HEK293 (cell line): ENCODE results near the gene IL5.
A peak's percentile ranks its signal among the peaks of the same experiment; 100 is the strongest.

Experiments used
- CTCF ChIA-PET: fragments of 350-600 bp; formaldehyde crosslinking; extraction: SDS; loops from one replicate; lab custom pipeline; 2021; ENCODE audit warnings: antibody characterized with exemption; lab: Yijun Ruan, JAX
- POLR2A ChIA-PET: fragments of 300-600 bp; formaldehyde crosslinking; extraction: SDS; loops from one replicate; lab custom pipeline; 2020; ENCODE audit warnings: antibody characterized with exemption, inconsistent platforms; lab: Yijun Ruan, JAX
- H3K27ac ChIP-seq: fragments of 200-500 bp; sonication (Bioruptor generic); 2 replicates; pipeline ENCODE4 v1.5.1; 2014; ENCODE audit warnings: low read depth, low read length, control low read depth, inconsistent platforms; ENCODE audit errors: extremely low read depth
- H3K36me3 ChIP-seq, 2 experiments: fragments of 200-500 bp in 1 of 2; sonication (Bioruptor generic) in 1 of 2; 1 replicate in 1 of 2; 2 replicates in 1 of 2; pipeline ENCODE4 v1.5.1; 2014 to 2017; ENCODE audit warnings: inconsistent platforms in 2 of 2, low read length in 2 of 2; ENCODE audit not compliant: control insufficient read depth in 2 of 2, insufficient read depth in 1 of 2
- H3K4me1 ChIP-seq: fragments of 200-500 bp; sonication (Bioruptor generic); 2 replicates; pipeline ENCODE4 v1.5.1; 2014; ENCODE audit warnings: mild to moderate bottlenecking, low read length, inconsistent platforms; ENCODE audit not compliant: control insufficient read depth, insufficient read depth
- H3K4me3 ChIP-seq: 2 replicates; pipeline ENCODE4 v1.5.1; 2011; ENCODE audit warnings: low read depth, mild to moderate bottlenecking, control low read depth, low read length, moderate library complexity
- H3K9me3 ChIP-seq: fragments of 200-500 bp; sonication (Bioruptor generic); 2 replicates; pipeline ENCODE4 v1.5.1; 2014; ENCODE audit warnings: low read depth, low read length, inconsistent platforms; ENCODE audit not compliant: control insufficient read depth, insufficient read depth
- FEZF1 ChIP-seq: fragments of 450-650 bp; formaldehyde crosslinking; IDR thresholded peaks from 2 replicates; pipeline ENCODE4 v1.5.1; 2016; ENCODE audit warnings: missing biosample characterization, missing genetic modification characterization
- GLIS1 ChIP-seq: fragments of 450-650 bp; formaldehyde crosslinking; IDR thresholded peaks from 2 replicates; pipeline ENCODE4 v1.5.1; 2016; ENCODE audit warnings: missing biosample characterization, missing genetic modification characterization
- KLF1 ChIP-seq: fragments of 450-650 bp; formaldehyde crosslinking; IDR thresholded peaks from 2 replicates; pipeline ENCODE4 v1.5.1; 2016; ENCODE audit warnings: missing biosample characterization, missing genetic modification characterization
- MEIS1 ChIP-seq: sonication (generic); formaldehyde crosslinking; IDR thresholded peaks from 2 replicates; pipeline ENCODE4 v1.8.1; 2022; ENCODE audit warnings: missing genetic modification reagents, mild to moderate bottlenecking, borderline replicate concordance
- OSR2 ChIP-seq: fragments of 450-650 bp; formaldehyde crosslinking; IDR thresholded peaks from 2 replicates; pipeline ENCODE4 v1.5.1; 2016; ENCODE audit warnings: missing biosample characterization, missing genetic modification characterization
- RBAK ChIP-seq: fragments of 450-650 bp; formaldehyde crosslinking; IDR thresholded peaks from 2 replicates; pipeline ENCODE4 v1.5.1; 2016; ENCODE audit warnings: missing biosample characterization, missing genetic modification characterization
- REST ChIP-seq: fragments of 450-650 bp; formaldehyde crosslinking; IDR thresholded peaks from 2 replicates; pipeline ENCODE4 v1.5.1; 2016; ENCODE audit warnings: missing biosample characterization, missing genetic modification characterization
- SCRT2 ChIP-seq: fragments of 450-650 bp; formaldehyde crosslinking; IDR thresholded peaks from 2 replicates; pipeline ENCODE4 v1.5.1; 2016; ENCODE audit warnings: missing biosample characterization, missing genetic modification characterization
- SP2 ChIP-seq: fragments of 450-650 bp; formaldehyde crosslinking; IDR thresholded peaks from 2 replicates; pipeline ENCODE4 v1.5.1; 2016; ENCODE audit warnings: missing biosample characterization, missing genetic modification characterization
- SP7 ChIP-seq: fragments of 450-650 bp; formaldehyde crosslinking; IDR thresholded peaks from 2 replicates; pipeline ENCODE4 v1.5.1; 2016; ENCODE audit warnings: missing biosample characterization, missing genetic modification characterization
- TRIM28 ChIP-seq: IDR thresholded peaks from 2 replicates; pipeline ENCODE4 v1.6.1; 2011; ENCODE audit warnings: low read length, control low read depth, borderline replicate concordance
- ZBTB17 ChIP-seq: fragments of 450-650 bp; formaldehyde crosslinking; IDR thresholded peaks from 2 replicates; pipeline ENCODE4 v1.5.1; 2016; ENCODE audit warnings: missing biosample characterization, missing genetic modification characterization
- ZBTB48 ChIP-seq: fragments of 450-650 bp; formaldehyde crosslinking; IDR thresholded peaks from 2 replicates; pipeline ENCODE4 v1.5.1; 2016; ENCODE audit warnings: missing biosample characterization, missing genetic modification characterization
- ZEB2 ChIP-seq: fragments of 450-650 bp; formaldehyde crosslinking; IDR thresholded peaks from 2 replicates; pipeline ENCODE4 v1.5.1; 2016; ENCODE audit warnings: missing biosample characterization, missing genetic modification characterization
- ZFHX2 ChIP-seq: fragments of 450-650 bp; formaldehyde crosslinking; conservative IDR thresholded peaks from 2 replicates; pipeline ENCODE4 v1.5.1; 2016; ENCODE audit warnings: missing biosample characterization, missing genetic modification characterization
- ZIC2 ChIP-seq: fragments of 450-650 bp; formaldehyde crosslinking; IDR thresholded peaks from 2 replicates; pipeline ENCODE4 v1.5.1; 2016; ENCODE audit warnings: missing biosample characterization, missing genetic modification characterization
- ZNF132 ChIP-seq: fragments of 450-650 bp; formaldehyde crosslinking; IDR thresholded peaks from 2 replicates; pipeline ENCODE4 v1.5.1; 2017; ENCODE audit warnings: missing biosample characterization, missing genetic modification characterization, borderline replicate concordance
- ZNF138 ChIP-seq: fragments of 450-650 bp; formaldehyde crosslinking; IDR thresholded peaks from 2 replicates; pipeline ENCODE4 v1.5.1; 2016; ENCODE audit warnings: missing biosample characterization, missing genetic modification characterization, borderline replicate concordance
- ZNF157 ChIP-seq: fragments of 450-650 bp; formaldehyde crosslinking; IDR thresholded peaks from 2 replicates; pipeline ENCODE4 v1.5.1; 2016; ENCODE audit warnings: missing biosample characterization, missing genetic modification characterization
- ZNF175 ChIP-seq: fragments of 450-650 bp; formaldehyde crosslinking; IDR thresholded peaks from 2 replicates; pipeline ENCODE4 v1.5.1; 2016; ENCODE audit warnings: missing biosample characterization, missing genetic modification characterization
- ZNF223 ChIP-seq: fragments of 450-650 bp; formaldehyde crosslinking; IDR thresholded peaks from 2 replicates; pipeline ENCODE4 v1.5.1; 2016; ENCODE audit warnings: missing biosample characterization, missing genetic modification characterization
- ZNF266 ChIP-seq: fragments of 450-650 bp; formaldehyde crosslinking; IDR thresholded peaks from 2 replicates; pipeline ENCODE4 v1.5.1; 2016; ENCODE audit warnings: missing biosample characterization, missing genetic modification characterization, low read depth
- ZNF335 ChIP-seq: fragments of 450-650 bp; formaldehyde crosslinking; conservative IDR thresholded peaks from 2 replicates; pipeline ENCODE4 v1.5.1; 2016; ENCODE audit warnings: missing biosample characterization, missing genetic modification characterization
- ZNF341 ChIP-seq: fragments of 450-650 bp; formaldehyde crosslinking; IDR thresholded peaks from 2 replicates; pipeline ENCODE4; 2016; ENCODE audit warnings: low read depth, missing biosample characterization, missing genetic modification characterization
- ZNF555 ChIP-seq: fragments of 450-650 bp; formaldehyde crosslinking; conservative IDR thresholded peaks from 2 replicates; pipeline ENCODE4 v1.5.1; 2017; ENCODE audit warnings: missing biosample characterization, mild to moderate bottlenecking, missing genetic modification characterization, inconsistent platforms
- ZNF843 ChIP-seq: fragments of 450-650 bp; formaldehyde crosslinking; IDR thresholded peaks from 2 replicates; pipeline ENCODE4 v1.5.1; 2016; ENCODE audit warnings: missing biosample characterization, missing genetic modification characterization
- TF ChIP-seq, protein P1 (sequence below): fragments of 450-650 bp; formaldehyde crosslinking; IDR thresholded peaks from 2 replicates; pipeline ENCODE4 v1.5.1; 2016; ENCODE audit warnings: missing biosample characterization, missing genetic modification characterization
- TF ChIP-seq, protein P2 (sequence below): fragments of 450-650 bp; formaldehyde crosslinking; IDR thresholded peaks from 2 replicates; pipeline ENCODE4 v1.5.1; 2016; ENCODE audit warnings: missing biosample characterization, missing genetic modification characterization
- TF ChIP-seq, protein P3 (sequence below): fragments of 450-650 bp; formaldehyde crosslinking; IDR thresholded peaks from 2 replicates; pipeline ENCODE4 v1.5.1; 2016; ENCODE audit warnings: missing biosample characterization, missing genetic modification characterization

IL5 gene

DNA sequence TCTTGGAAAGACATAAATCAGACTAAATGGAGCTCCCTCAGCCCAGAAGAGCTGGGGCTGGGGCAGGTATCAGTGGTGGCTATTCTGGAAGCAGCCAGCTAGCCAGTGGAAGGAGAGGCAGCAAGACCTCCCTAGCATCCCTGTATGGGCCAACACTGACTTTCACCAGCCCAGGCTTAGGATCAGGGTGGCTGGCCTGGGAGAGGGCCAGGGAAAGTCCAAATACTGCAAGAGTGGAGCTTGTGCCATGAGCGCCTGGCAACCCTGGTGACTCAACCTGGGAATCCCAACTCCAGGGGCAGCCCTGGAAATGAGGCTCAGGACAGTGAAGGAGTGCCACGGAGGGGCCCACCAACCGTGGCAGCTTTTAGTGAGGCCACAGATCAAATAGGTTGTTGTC lies 45.2 kb downstream of the IL5 start (continued):
- TF ChIP-seq REST (tag by site-specific recombination) (no peak), ZNF341 (tag by site-specific recombination) (no peak), ZNF335 (tag by site-specific recombination) (no peak), MEIS1 (CRISPR knock-in tag) (no peak), TRIM28 (no peak), ZNF223 (tag by site-specific recombination) (no peak)
- TF ChIP-seq, protein P1, sequence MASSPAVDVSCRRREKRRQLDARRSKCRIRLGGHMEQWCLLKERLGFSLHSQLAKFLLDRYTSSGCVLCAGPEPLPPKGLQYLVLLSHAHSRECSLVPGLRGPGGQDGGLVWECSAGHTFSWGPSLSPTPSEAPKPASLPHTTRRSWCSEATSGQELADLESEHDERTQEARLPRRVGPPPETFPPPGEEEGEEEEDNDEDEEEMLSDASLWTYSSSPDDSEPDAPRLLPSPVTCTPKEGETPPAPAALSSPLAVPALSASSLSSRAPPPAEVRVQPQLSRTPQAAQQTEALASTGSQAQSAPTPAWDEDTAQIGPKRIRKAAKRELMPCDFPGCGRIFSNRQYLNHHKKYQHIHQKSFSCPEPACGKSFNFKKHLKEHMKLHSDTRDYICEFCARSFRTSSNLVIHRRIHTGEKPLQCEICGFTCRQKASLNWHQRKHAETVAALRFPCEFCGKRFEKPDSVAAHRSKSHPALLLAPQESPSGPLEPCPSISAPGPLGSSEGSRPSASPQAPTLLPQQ (tag by site-specific recombination), result peak; percentile 43; the same call in 1 of the 2 replicates
- TF ChIP-seq, protein P2, sequence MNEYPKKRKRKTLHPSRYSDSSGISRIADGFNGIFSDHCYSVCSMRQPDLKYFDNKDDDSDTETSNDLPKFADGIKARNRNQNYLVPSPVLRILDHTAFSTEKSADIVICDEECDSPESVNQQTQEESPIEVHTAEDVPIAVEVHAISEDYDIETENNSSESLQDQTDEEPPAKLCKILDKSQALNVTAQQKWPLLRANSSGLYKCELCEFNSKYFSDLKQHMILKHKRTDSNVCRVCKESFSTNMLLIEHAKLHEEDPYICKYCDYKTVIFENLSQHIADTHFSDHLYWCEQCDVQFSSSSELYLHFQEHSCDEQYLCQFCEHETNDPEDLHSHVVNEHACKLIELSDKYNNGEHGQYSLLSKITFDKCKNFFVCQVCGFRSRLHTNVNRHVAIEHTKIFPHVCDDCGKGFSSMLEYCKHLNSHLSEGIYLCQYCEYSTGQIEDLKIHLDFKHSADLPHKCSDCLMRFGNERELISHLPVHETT (tag by site-specific recombination), result no peak

DNA sequence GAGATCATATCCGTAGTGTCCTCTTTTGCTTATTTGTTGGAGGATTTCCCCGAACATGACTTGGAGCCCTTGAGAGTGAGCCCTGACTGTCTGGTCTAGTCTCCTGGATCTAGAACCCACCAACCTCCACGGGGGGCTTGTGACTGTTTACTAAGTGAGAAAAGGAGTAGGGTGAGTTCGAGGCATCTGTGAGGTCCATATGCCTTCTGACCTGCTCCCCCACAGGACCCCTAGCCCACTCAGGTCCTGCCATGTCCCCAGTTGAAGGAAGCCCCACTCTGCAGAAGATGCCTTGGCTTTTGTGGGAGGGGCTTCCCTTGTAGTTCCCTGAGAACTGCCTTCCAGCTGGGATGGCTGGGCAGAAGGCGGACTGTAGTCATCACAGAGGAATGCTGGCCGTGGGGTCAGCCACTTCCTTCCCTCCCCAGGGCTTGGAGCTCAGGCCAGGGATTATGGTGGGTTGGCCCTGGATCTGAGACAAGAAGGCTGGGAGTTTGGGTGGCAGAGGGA lies 45.8 kb downstream of the IL5 start:
- ChIA-PET CTCF (interaction anchor here (0.6 to 7.7 kb wide), 11 partner anchors 9 to 432 kb away, joined by 3 to 140 read pairs (median 5); no protein-coding TSS in a partner anchor), POLR2A (interaction anchor here (0.7 to 2.7 kb wide), 5 partner anchors 9 to 204 kb away, joined by 3 to 20 read pairs (median 4); partner anchors contain the start of gene SLC22A4)
- Histone ChIP-seq H3K27ac (no peak overlapping the region; the same call in 1 of the 2 replicates), H3K4me3 (no peak overlapping the region), H3K9me3 (no peaks in the 10 kb centered on the region), H3K36me3 (no peaks in the 10 kb centered on the region), H3K4me1 (peaks cover 4% of the 10 kb centered on the region)
- TF ChIP-seq SP7 (no peak), ZBTB48 (peak; percentile 41; the same call in 1 of the 2 replicates), ZNF138 (no peak), ZNF555 (tag by site-specific recombination) (no peak), ZNF175 (tag by site-specific recombination) (no peak), ZIC2 (tag by site-specific recombination) (peak; percentile 38), ZNF157 (tag by site-specific recombination) (no peak), SP2 (tag by site-specific recombination) (peak; percentile 34; the same call in 1 of the 2 replicates), FEZF1 (tag by site-specific recombination) (no peak), OSR2 (tag by site-specific recombination) (no peak), GLIS1 (tag by site-specific recombination) (peak; percentile 87), ZFHX2 (tag by site-specific recombination) (peak; percentile 45), ZEB2 (tag by site-specific recombination) (no peak), ZNF132 (tag by site-specific recombination) (no peak), KLF1 (tag by site-specific recombination) (no peak), ZNF843 (tag by site-specific recombination) (no peak), RBAK (tag by site-specific recombination) (no peak), ZBTB17 (tag by site-specific recombination) (peak; percentile 53; the same call in 1 of the 2 replicates), SCRT2 (tag by site-specific recombination) (no peak), ZNF335 (tag by site-specific recombination) (no peak), ZNF266 (no peak)
- TF ChIP-seq, protein P3, sequence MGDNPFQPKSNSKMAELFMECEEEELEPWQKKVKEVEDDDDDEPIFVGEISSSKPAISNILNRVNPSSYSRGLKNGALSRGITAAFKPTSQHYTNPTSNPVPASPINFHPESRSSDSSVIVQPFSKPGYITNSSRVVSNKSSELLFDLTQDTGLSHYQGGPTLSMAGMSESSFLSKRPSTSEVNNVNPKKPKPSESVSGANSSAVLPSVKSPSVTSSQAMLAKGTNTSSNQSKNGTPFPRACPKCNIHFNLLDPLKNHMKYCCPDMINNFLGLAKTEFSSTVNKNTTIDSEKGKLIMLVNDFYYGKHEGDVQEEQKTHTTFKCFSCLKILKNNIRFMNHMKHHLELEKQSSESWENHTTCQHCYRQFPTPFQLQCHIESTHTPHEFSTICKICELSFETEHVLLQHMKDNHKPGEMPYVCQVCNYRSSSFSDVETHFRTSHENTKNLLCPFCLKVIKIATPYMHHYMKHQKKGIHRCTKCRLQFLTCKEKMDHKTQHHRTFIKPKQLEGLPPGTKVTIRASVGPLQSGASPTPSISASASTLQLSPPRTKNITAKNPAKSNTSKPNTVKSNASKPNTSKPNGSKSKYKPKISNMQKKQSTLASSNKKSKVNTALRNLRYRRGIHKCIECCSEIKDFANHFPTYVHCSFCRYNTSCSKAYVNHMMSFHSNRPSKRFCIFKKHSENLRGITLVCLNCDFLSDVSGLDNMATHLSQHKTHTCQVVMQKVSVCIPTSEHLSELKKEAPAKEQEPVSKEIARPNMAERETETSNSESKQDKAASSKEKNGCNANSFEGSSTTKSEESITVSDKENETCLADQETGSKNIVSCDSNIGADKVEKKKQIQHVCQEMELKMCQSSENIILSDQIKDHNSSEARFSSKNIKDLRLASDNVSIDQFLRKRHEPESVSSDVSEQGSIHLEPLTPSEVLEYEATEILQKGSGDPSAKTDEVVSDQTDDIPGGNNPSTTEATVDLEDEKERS (tag by site-specific recombination), result no peak
